Right renal cortex interstitium (tissue), 3 donors: Measurements from ENCODE around the gene SLC6A18. TPM values are rescaled to one million over a fixed set of nuclear protein-coding genes. Genes with fewer than 3 reads are reported as not detected.

ENCODE experiments used
- DNase-seq, 3 donors: peaks; one replicate each; pipeline ENCODE4 v3.0.0-alpha.2; 2013; ENCODE audit warnings: low read depth in 3 of 3, low spot score in 2 of 3
- polyA plus RNA-seq, 3 donors: library from polyadenylated mRNA; unstranded; fragments of 120-200 nt; gene quantifications; one replicate each; pipeline ENCODE4 v1.2.1, GENCODE V29; 2013; ENCODE audit not compliant: insufficient read length in 3 of 3

Gene SLC6A18
- polyA plus RNA-seq, 3 donors: 0.31 to 4.7 (median 1.5) TPM

DNA sequence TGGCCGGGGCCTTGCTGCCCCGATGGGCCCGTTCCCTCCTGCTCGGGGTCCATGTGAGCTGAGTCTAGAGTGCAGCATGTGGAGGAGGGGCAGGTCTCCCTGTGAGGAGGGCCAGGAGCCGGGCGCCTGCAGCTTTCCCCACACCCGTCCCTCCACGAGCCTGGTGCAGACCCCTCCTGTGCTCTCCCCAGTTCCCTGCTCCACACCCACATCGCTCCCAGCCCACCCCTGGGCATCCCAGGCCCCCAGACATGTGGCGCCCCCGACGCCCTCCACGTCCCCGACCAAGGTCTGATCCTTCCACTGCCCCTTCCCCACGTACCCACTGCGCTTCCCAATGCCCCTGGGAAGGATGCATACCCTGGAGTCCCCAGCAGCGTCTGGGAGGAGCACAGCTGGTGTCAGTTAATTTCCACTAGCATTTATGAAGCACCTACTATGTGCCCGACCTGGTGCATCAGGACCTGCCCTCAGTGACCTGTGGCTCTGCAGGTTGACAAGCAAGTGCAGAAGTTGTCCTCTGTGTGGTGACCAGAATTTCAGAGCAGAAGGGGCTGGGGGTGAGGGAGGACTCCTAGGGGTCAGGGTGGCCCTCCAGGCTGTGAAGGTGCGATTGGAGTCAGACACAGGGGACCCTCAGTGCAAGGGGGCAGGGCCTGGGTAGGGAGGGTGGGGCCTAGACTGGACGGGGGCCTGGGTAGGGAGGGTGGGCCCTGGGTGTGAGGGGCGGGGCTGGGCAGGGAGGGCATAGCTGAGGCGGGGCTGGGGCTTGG lies 10.8 kb upstream of the SLC6A18 start:
- DNase-seq: no peak

DNA sequence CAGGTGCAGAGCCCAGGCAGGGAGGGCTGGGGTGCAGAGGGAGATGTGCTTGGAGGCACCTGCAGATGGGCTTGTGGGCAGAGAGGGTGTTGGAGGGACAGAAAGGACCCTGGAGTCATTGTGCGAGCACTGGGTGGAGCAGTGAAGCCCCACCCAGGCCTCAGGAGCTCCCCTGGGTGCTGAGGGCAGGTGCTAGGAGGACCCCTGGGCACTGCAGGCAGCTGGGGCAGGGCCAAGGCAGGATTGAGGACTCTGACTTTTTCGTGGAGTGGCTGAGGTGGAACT lies 10.3 kb upstream of the SLC6A18 start:
- no peak for DNase-seq

DNA sequence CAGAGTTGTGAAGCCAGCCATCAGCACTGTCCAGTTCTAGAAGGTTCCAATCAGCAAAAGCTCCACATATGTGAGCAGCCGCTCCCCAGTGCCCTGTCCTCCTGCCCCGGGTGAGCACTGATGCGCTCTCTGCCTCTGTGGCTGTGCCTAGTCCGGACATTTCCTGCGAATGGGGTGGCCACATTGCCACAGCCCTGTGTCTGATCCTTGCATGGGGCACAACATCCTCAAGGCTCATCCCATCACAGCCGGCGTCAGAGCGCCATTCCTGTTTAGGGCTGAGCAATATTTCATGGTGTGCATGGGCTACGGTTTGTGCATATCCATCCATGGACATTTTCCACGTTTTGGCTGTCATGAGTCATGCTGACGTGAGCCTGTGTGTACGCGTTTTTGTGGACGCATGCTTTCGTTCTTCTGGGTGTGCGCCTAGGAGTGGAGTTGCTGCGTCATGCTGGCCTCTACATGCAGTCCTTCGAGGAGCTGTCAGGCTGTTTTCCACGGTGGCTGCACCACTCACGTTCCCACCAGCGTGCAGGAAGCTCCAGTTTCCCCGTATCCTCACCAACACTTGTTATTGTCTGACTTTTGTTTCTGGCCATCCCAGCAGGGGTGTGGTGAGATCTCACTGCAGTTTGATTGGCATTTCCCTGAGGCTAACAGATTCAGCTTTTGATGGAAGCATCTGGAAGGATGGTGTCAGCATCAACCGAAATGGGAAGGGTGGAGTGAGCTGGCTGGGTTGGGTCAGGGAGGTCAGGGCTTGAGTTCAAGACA lies 9.7 kb upstream of the SLC6A18 start:
- no peak for DNase-seq

DNA sequence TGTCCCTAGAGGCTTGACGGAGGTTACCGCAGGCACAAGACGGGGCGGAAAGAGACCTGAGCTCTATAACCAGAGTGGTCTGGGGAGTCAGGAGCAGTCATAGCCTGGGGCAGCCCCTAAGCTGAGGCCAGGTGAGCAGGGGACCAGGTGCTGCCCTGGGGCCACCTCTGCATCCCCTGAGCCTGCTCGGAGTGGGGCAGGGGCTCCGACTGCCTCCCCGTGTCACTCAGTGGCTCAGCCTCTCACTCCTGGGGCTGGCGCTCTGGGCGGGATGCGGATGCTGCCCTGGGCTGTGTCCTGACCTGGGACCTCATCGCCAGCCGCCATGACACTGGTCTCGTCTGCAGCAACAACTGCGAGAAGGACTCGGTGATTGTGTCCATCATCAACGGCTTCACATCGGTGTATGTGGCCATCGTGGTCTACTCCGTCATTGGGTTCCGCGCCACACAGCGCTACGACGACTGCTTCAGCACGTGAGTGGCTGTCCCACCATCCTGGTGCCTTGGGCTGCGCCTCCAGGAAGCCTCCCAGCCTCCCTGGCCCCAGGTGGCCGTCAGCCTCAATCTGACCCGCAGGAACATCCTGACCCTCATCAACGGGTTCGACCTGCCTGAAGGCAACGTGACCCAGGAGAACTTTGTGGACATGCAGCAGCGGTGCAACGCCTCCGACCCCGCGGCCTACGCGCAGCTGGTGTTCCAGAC lies 8.8 kb upstream of the SLC6A18 start:
- DNase-seq: no peak

DNA sequence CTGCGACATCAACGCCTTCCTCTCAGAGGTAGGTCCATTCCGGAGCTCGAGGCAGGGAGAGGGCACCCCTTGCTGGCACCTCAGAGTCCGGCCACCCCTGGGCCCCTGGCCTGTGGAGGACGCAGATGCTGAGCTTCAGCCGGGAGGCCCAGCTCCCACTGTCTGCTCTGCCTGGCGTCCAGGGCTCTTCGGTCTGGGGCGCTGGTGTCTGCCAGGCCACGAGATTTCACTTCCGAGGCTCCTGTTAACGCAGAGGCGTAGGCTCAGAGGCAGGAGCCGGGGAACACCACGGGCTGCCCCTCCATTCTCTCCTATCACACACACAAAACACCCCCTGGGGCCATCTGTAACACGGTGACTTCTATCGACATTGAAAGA lies 8.3 kb upstream of the SLC6A18 start:
- DNase-seq: no peak

DNA sequence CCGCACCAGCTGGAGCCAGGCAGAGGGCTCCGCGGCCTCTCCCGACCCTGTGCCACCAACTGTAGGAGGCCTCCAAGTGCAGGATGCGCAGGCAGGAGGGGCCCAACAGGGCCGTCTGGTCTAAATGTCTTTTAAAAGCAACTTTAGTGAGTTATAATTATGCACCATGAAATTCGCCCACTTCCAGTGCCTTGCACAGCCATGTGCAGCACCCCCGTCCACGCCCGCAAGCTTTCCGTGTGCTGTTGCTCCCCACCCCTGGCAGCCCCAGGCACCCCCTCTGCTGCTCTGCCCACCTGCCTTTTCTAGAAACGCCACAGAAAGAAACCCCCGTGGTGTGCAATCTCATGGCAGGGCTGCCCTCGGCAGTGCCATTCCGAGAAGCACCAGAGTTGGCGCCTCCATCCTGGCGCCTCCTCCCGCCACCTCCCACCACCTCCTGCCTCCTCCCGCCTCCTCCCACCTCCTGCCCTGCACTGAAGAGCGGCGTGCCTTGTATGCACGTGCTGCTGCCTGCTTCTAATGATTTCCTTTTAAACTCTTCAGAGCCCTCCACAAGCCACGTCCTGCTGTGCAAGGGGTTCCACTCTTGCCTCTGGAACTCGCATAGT lies 7.5 kb upstream of the SLC6A18 start:
- DNase-seq: no peak

DNA sequence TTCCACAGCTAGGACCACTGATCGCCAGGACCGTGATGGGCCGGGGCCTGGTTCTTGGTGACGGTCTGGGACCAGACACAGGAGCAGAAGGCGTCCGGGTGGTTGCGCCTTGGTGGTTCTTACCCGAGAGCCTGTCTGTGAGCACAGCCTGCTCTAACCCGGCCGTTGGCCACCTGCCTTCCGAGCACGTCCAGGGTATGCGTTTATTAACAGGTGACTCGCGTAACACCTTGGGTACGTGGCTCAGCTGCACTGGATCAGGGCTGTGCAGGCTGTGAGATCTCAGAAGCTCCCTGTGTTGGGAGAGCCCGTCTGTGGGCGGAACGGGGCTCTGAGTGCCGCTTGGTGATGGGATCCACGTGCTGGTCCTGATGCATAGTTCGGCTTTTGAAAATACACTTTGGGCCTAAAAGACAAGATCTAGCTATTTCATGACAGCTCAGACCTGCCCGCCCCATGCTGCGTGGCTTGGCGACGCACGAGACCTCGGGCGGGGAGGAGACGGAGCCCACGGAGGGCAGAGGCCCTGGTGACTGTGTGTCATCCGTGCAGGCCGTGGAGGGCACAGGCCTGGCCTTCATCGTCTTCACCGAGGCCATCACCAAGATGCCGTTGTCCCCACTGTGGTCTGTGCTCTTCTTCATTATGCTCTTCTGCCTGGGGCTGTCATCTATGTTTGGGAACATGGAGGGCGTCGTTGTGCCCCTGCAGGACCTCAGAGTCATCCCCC lies 6.7 kb upstream of the SLC6A18 start:
- no peak for DNase-seq

DNA sequence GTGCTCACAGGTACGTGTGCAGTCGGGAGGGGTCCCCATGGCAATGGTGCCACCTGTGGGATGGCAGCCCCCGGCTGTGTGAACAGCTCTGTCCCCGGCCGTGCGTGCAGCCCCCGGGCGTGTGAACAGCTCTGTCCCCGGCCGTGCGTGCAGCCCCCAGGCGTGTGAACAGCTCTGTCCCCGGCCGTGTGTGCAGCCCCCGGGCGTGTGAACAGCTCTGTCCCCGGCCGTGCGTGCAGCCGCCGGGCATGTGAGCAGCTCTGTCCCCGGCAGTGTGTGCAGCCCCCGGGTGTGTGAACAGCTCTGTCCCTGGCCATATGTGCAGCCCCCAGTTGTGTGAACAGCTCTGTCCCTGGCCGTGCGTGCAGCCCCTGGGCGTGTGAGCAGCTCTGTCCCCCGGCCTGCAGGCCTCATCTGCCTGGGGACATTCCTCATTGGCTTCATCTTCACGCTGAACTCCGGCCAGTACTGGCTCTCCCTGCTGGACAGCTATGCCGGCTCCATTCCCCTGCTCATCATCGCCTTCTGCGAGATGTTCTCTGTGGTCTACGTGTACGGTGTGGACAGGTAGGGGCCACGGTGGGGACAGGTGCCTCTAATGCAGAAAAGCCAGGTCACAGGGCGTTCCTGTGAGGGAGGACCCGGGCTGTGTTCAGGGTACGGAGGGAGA lies 5.9 kb upstream of the SLC6A18 start:
- DNase-seq: no peak

DNA sequence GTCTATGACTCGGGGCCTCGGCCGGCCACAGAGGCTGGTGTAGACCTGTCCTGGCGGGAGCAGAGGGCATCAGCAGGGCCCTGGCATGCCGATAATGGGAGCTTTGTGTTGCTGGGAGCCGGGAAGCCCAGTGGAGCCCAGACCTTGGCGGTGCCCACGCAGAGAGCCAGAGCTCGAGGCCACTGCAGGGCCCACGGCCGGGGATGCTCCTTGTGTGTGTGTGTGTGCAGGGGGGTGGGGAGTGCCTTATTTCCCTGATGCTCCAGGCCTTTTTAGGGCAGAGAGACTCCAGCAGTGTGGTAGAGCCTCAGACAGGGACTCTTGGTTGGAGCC lies 5.4 kb upstream of the SLC6A18 start:
- DNase-seq: no peak

DNA sequence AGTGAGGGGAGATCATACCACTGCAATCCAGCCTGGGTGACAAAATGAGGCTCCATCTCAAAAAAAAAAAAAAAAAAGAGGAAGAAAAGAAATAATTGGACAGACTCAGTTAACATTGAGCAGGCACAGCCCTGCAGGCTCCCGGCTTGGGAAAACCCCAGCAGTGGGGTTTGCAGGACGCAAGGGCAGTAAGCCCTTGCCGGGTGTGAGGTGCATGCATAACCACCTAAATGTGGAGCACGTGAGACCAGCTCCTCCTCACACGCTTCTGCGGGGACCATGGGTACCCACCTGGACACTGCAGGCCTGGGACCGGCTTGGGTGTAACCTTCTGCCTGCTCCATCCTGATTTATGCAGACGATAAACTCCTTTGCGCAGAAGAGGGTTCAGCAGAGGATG lies 4.8 kb upstream of the SLC6A18 start:
- DNase-seq: no peak

DNA sequence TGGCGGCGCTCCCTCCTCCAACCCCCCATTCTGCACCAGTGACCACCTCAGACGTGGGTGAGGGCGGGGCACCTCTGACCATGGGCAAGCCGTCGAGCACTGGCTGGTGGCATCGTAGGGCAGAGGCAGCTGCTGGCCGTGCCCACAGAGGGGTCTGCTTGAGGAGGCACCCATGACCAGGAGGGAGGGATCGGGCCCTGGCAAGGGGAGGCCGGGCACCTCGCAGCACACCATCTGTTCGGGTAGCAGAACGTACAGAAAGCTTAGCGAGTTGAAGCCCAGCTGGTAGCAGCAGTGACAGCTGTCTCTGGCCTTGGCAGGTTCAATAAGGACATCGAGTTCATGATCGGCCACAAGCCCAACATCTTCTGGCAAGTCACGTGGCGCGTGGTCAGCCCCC lies 4.3 kb upstream of the SLC6A18 start:
- DNase-seq: no peak

DNA sequence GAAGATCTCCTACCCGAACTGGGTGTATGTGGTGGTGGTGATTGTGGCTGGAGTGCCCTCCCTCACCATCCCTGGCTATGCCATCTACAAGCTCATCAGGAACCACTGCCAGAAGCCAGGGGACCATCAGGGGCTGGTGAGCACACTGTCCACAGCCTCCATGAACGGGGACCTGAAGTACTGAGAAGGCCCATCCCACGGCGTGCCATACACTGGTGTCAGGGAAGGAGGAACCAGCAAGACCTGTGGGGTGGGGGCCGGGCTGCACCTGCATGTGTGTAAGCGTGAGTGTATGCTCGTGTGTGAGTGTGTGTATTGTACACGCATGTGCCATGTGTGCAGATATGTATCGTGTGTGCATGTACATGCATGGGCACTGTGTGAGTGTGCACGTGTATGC lies 3.5 kb upstream of the SLC6A18 start:
- DNase-seq: no peak

DNA sequence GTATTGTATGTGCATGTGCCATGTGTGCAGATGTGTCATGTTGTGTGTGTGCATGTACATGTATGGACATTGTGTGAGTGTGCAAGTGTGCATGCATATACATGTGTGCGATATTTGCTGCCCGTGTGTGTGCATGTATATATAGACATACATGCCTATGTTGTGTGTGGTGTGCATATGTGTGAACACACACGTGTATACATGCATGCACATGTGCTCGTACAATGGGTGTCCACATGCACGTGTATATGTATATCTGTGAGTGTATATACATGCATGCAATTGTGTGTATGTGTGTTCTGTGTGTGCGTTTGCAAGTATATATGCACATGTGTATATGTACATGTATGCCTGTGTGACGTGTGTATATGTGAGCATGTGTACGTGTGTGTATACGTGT lies 3.0 kb upstream of the SLC6A18 start:
- no peak for DNase-seq

DNA sequence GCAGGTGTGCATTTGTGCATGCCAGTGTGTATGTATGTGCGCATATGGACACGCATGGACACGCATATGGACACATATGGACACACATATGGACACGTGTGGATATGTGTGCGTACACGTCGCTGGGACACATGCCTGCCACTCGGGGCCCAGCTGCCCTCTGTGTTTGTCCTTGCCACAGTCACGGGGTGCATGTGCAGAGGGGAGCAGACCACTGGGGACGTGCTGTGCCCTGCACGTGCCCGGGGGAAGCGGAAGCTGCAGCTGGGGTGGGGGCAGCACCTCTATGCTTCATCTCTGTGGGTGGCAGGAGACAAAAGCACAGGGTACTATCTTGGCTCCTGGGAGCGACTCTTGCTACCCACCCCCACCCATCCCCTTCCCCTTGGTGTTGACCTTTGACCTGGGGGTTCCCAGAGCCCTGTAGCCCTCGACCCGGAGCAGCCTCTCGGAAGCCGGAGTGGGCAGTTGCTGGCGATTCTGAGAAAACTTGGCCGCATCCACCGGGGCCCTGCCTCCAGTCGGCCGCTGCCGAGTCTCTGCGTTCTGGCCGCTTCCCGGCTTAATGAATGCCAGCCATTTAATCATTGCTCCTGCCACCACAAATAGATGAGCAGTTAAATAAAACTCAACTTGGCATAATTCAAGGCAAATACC lies 2.4 kb upstream of the SLC6A18 start:
- DNase-seq: no peak

DNA sequence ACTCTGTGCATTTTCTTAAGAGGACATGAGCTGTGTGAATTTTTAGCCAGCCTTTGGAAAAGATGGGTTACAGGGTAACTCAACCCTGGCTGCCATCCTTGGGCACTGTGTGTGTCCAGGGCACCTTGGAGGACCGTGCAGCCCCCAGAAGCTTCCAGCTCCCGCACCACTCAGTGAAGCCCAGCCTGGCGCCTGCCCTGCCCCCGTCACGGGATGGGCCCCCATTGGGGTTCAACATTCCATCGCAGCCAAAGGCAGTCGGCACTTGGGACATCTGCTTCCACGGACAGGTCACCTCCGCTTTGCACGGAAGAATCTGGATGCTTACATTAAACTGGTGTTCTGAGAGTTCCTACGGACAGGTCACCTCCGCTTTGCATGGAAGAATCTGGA lies 1.9 kb upstream of the SLC6A18 start:
- DNase-seq: no peak

DNA sequence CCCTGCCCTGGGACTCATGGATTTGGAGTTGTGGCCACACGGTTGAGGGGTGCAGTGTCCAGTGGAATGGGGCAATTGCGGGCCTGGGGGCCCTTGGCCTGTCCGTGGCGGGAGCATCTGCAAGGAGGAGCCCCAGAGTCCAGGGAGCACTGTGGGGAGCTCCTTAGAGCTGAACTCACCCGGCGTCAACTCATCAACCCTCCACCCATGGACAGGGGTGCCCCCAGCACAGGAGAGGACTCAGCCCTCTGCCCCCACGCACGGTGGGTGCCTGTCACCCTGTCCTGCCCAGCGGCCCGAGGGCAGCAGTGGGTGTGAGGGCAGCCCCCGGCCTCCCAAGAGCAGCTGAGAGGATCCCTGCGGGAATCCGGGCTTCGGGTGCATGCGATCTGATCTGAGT lies 550 bp upstream of the SLC6A18 start:
- no peak for DNase-seq

DNA sequence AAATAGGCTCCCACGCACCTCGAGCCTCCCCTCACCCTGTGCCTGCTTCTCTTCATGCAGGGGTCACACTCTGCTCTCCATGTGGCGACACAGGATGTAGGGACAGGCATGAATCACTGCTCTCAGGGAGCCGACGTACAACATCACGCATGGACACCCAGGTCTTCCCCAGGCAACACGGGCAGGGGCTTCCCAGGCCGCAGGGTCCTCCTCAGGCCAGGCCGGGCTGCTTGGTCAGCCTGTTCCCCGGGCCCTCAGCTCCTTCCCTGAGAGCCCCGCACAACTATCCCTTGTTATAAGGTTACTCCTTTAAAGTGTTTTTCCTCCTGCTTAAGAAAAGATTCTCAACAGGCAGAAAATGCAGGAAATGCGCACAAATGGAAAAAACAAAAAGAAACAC lies 1.1 kb downstream of the SLC6A18 start:
- no peak for DNase-seq

DNA sequence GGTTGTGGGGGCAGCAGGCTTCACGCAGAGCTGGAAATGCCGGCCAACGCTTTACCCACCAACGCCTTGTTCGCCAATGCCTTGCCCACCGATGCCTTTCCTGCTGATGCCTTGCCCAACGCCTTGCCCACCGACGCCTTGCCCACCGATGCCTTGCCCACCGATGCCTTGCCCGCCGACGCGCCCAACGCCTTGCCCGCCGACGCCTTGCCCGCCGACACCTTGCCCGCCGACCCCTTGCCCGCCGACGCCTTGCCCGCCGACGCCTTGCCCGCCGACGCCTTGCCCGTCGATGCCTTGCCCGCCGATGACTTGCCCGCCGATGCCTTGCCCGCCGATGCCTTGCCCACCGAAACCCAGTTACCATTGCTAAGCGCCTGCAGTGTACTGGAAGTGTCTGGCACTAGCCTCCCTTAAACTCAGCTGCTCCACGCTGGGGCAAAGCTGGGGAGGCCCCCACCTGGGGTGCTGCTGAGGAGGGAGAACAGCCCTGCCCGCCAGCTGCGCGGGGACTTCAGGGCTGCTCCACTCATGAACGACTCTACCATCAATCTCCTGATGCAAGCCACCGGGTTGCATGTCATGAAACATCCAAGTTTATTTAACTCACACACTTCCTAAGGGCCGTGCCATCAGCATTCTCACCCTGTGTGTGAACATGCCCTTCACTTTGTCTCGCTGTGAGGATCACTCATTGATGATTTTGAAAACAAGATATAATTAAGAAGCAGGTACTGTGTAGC lies 1.8 kb downstream of the SLC6A18 start:
- no peak for DNase-seq

DNA sequence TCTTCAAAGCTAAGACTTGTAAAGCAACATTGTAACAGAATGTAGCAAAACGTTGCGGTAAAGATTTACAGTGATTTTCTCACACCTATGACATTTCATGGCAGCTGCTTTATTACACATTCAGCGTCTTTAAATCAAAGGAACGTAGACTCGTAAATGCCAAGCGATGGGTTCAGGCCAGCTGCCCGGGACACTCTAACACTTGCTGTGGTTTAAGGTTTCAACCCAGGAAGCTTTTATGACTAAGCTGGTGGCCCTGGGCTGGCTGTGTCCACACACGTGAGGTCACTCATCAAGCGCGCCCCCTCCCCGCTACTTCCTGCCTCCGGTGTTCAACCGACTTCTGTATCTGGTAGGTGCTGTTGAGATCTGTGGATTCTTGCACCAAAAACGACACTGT lies 2.5 kb downstream of the SLC6A18 start:
- DNase-seq: peak in 2 of 3 donors; percentile 39 to 73
